ENCODE results near the gene SCD5. TPM values are rescaled to one million over a fixed set of nuclear protein-coding genes. Genes with fewer than 3 reads are reported as not detected.

SCD5 gene
- total and polyA plus RNA-seq, 12 donors = 85.9 to 585 (median 229) TPM

GRCh38 chr4:82618103-82618720 is 180.4 kb downstream of the SCD5 start:
- intact Hi-C loops (cut with DNase I) = no loop called here
- no peaks in the 10 kb centered on the region for H3K27me3 ChIP-seq
- WGBS, 4 donors = 51 to 68% (median 63%) methylated on average over 2 of the region's 2 CpGs
- no peaks in the 10 kb centered on the region for H3K4me1 ChIP-seq (replicated peaks in 1 of 2)
- peak in 1 of 7 donors; percentile 33 for DNase-seq
- H3K27ac ChIP-seq = no peak overlapping the region
- H3K36me3 ChIP-seq (replicated peaks in 1 of 2) = no peaks in the 10 kb centered on the region
- TF ChIP-seq CTCF (IDR thresholded peaks at IDR 0.05) = no peak
- no peak for TF ChIP-seq POLR2A (IDR thresholded peaks at IDR 0.05)
- no peaks in the 10 kb centered on the region for H3K9me3 ChIP-seq (replicated peaks in 1 of 3)
- no peak overlapping the region for H3K4me3 ChIP-seq

GRCh38 chr4:82614838-82615449 is 183.7 kb downstream of the SCD5 start:
- no peaks in the 10 kb centered on the region for H3K9me3 ChIP-seq (replicated peaks in 1 of 3)
- no peak overlapping the region for H3K4me3 ChIP-seq
- no peaks in the 10 kb centered on the region for H3K27me3 ChIP-seq
- TF ChIP-seq POLR2A (IDR thresholded peaks at IDR 0.05) (no peak), CTCF (IDR thresholded peaks at IDR 0.05) (no peak)
- no peaks in the 10 kb centered on the region for H3K36me3 ChIP-seq (replicated peaks in 1 of 2)
- no peak for DNase-seq
- 77 to 85% (median 85%) methylated on average over 5 of the region's 5 CpGs for WGBS, 4 donors
- H3K4me1 ChIP-seq (replicated peaks in 1 of 2) = no peaks in the 10 kb centered on the region
- H3K27ac ChIP-seq = no peak overlapping the region
- intact Hi-C loops (cut with DNase I) = no loop called here

GRCh38 chr4:82613121-82613520 is 185.5 kb downstream of the SCD5 start:
- H3K27ac ChIP-seq = no peak overlapping the region
- H3K9me3 ChIP-seq (replicated peaks in 1 of 3) = no peaks in the 10 kb centered on the region
- TF ChIP-seq CTCF (IDR thresholded peaks at IDR 0.05) (no peak), POLR2A (IDR thresholded peaks at IDR 0.05) (no peak)
- WGBS, 4 donors = 85 to 98% (median 87%) methylated on average over 3 of the region's 3 CpGs
- peak in 1 of 7 donors; percentile 31 for DNase-seq
- intact Hi-C loops (cut with DNase I) = no loop called here
- no peaks in the 10 kb centered on the region for H3K36me3 ChIP-seq (replicated peaks in 1 of 2)
- no peak overlapping the region for H3K4me3 ChIP-seq
- no peaks in the 10 kb centered on the region for H3K4me1 ChIP-seq (replicated peaks in 1 of 2)
- H3K27me3 ChIP-seq = no peaks in the 10 kb centered on the region

GRCh38 chr4:82611982-82612381 is 186.6 kb downstream of the SCD5 start:
- TF ChIP-seq CTCF (IDR thresholded peaks at IDR 0.05) = no peak
- TF ChIP-seq POLR2A (IDR thresholded peaks at IDR 0.05) = no peak
- Histone ChIP-seq H3K27ac (no peak overlapping the region), H3K27me3 (no peaks in the 10 kb centered on the region), H3K36me3 (replicated peaks in 1 of 2) (no peaks in the 10 kb centered on the region), H3K4me1 (replicated peaks in 1 of 2) (no peaks in the 10 kb centered on the region), H3K4me3 (no peak overlapping the region), H3K9me3 (replicated peaks in 1 of 3) (no peaks in the 10 kb centered on the region)
- 87 to 89% (median 87%) methylated on average over 5 of the region's 5 CpGs for WGBS, 4 donors
- DNase-seq = peak in 1 of 7 donors; percentile 36
- intact Hi-C loops (cut with DNase I) = no loop called here
